ENCODE results near the gene CENPP. TPM values are rescaled to one million over a fixed set of nuclear protein-coding genes. Genes with fewer than 3 reads are reported as not detected.
"Not testable (repeated sequence)": the region's sequence is repeated elsewhere in the genome, so short reads cannot be mapped to it uniquely, and the experiment has no call there.

Gene CENPP
- total RNA-seq, 1 donor from 2014 or later = 1.3 TPM

DNA sequence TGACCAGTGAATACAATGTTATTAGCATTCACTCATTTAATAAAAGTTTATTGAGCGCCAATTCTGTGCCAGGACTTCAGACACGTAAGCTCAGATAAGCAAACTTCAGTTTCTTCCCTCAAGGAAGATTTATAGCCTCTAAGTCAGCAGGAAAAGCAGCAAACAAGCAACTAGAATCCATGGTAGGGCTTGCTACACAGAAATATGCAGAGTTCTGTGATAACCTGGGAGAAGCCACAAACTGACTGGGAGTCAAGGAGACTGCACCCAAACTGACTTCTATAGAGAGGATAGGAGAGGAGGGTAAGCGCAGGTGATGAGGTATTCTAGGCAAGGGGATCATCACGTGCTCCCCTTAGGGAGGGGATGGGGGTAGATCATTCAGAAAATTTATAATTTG lies 80.1 kb downstream of the CENPP start:
- Histone ChIP-seq H3K36me3 (ENCODE audit: control insufficient read depth, insufficient read depth, low read length) (no peaks in the 10 kb centered on the region), H3K4me3 (ENCODE audit: low read depth, low read length) (no peak overlapping the region), H3K27me3 (ENCODE audit: control insufficient read depth, insufficient read depth, low read length) (no peaks in the 10 kb centered on the region)
- DNase-seq (ENCODE audit: low read depth) = no peak
- TF ChIP-seq, protein P1, sequence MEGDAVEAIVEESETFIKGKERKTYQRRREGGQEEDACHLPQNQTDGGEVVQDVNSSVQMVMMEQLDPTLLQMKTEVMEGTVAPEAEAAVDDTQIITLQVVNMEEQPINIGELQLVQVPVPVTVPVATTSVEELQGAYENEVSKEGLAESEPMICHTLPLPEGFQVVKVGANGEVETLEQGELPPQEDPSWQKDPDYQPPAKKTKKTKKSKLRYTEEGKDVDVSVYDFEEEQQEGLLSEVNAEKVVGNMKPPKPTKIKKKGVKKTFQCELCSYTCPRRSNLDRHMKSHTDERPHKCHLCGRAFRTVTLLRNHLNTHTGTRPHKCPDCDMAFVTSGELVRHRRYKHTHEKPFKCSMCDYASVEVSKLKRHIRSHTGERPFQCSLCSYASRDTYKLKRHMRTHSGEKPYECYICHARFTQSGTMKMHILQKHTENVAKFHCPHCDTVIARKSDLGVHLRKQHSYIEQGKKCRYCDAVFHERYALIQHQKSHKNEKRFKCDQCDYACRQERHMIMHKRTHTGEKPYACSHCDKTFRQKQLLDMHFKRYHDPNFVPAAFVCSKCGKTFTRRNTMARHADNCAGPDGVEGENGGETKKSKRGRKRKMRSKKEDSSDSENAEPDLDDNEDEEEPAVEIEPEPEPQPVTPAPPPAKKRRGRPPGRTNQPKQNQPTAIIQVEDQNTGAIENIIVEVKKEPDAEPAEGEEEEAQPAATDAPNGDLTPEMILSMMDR (IDR thresholded peaks at IDR 0.05; ENCODE audit: insufficient read depth, low read length, severe bottlenecking) = no peak
- FAIRE-seq = no peak

DNA sequence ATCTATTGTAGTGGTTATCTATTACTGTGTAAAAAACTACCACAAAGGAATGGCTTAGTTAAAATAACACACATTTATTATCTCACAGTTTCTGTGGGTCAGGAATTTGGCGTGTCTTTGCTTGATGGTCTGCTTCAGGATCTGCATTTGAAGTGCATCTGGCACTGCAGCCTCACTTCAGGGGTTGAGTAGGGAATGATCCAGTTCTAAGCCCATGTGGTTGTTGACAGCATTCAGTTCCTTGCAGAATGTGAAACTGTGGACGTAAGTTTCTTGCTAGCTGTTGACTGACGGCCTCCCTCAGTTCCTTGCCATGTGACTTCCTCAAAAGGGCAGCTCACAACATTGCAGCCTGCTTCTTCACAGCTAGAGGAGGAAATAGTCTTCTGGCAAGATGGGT lies 80.7 kb downstream of the CENPP start:
- FAIRE-seq = no peak
- no peaks in the 10 kb centered on the region for H3K27me3 ChIP-seq (ENCODE audit: control insufficient read depth, insufficient read depth, low read length)
- TF ChIP-seq, protein P1 (IDR thresholded peaks at IDR 0.05; ENCODE audit: insufficient read depth, low read length, severe bottlenecking) = no peak
- H3K36me3 ChIP-seq (ENCODE audit: control insufficient read depth, insufficient read depth, low read length) = no peaks in the 10 kb centered on the region
- H3K4me3 ChIP-seq (ENCODE audit: low read depth, low read length) = no peak overlapping the region
- DNase-seq (ENCODE audit: low read depth) = no peak

DNA sequence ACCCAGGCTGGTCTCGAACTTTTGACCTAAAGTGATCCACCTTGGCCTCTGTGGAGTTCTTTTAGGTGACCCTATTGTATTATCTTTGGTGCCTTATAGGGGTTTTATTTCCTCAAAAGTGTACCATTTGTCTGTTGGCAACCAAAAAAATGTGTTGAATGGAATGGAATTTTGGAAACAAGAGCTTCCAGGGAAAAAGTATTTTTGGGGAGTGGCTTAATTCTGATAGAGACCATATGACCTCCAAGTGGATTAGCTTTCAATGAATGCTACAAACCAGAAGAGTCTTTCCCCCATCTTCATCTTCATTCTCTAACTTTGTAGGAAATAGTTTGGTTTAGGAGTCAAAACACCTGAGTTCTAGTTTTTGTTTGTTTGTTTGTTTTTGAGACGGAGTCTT lies 82.1 kb downstream of the CENPP start:
- Histone ChIP-seq H3K36me3 (ENCODE audit: control insufficient read depth, insufficient read depth, low read length) (no peaks in the 10 kb centered on the region), H3K4me3 (ENCODE audit: low read depth, low read length) (no peak overlapping the region), H3K27me3 (ENCODE audit: control insufficient read depth, insufficient read depth, low read length) (no peaks in the 10 kb centered on the region)
- DNase-seq (ENCODE audit: low read depth) (no peak), FAIRE-seq (no peak)
- TF ChIP-seq, protein P1 (IDR thresholded peaks at IDR 0.05; ENCODE audit: insufficient read depth, low read length, severe bottlenecking) = no peak

DNA sequence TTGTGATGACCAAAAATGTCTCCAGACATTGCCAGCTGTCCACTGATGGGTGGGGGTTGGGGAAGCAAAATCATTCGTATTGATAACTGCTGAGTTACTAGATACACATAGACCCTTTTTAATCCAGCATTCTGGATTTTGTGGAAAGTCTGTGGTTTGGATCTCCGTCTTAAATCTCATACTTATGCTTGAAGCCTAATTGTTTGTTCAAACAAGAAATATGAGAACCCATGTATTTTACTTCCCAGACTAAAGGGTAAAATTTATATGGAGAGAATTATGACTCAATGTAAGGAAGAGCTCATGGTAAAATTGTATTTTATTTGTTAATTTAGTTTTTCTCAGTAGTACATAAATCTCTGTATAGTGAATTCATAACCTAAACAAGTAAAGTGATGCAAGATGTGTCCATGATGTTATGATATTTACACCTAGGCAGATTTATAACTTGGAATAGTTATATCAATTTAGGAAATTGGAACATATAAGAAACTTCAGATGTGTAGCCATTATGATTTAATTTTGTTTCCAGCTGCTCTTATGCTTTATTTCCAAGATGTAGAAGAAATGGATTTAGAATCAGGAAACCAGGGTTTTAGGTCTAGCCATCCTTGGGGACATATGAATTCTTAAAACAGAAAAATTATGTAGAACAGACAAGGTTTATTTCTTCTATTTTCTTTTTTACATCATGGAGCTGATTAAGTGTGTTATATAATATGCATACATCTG lies 83.2 kb downstream of the CENPP start:
- FAIRE-seq (no peak), DNase-seq (ENCODE audit: low read depth) (no peak)
- Histone ChIP-seq H3K36me3 (ENCODE audit: control insufficient read depth, insufficient read depth, low read length) (no peaks in the 10 kb centered on the region), H3K4me3 (ENCODE audit: low read depth, low read length) (no peak overlapping the region), H3K27me3 (ENCODE audit: control insufficient read depth, insufficient read depth, low read length) (no peaks in the 10 kb centered on the region)
- TF ChIP-seq, protein P1 (IDR thresholded peaks at IDR 0.05; ENCODE audit: insufficient read depth, low read length, severe bottlenecking) = no peak

DNA sequence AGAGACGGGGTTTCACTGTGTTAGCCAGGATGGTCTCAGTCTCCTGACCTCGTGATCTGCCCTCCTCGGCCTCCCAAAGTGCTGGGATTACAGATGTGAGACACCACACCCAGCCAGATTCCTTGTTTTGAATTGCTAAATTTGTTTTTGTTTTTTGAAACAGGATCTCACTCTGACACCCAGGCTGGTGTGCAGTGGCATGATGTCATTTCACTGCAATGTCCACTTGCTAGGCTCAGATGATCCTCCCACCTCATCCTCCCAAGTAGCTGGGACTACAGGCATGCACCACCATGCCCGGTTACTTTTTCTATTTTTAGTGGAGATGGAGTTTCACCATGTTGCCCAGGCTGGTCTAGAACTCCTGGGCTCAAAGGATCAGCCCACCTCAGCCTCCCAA lies 85.4 kb downstream of the CENPP start:
- not testable (repeated sequence) for DNase-seq (ENCODE audit: low read depth); H3K27me3 ChIP-seq (ENCODE audit: control insufficient read depth, insufficient read depth, low read length); FAIRE-seq; H3K4me3 ChIP-seq (ENCODE audit: low read depth, low read length); H3K36me3 ChIP-seq (ENCODE audit: control insufficient read depth, insufficient read depth, low read length)

DNA sequence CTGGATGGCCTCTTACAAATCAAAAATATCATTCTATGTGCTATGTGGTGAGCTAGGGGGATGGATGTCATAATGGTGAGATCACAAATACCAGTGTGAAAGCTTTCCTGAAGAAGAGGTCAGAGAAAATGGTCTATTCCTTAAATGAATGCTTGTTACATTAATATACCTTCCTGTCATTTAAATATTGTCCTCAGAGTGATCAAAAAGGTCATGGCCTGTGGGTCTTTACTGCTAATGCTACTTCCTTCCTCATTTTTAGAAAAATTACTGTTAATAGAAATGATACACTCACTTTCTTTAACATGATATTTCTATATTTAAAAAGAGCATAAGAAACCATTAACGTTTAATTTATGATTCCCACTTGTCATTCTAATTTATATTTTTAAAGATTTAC lies 88.8 kb downstream of the CENPP start:
- no peaks in the 10 kb centered on the region for H3K36me3 ChIP-seq (ENCODE audit: control insufficient read depth, insufficient read depth, low read length)
- H3K27me3 ChIP-seq (ENCODE audit: control insufficient read depth, insufficient read depth, low read length) = no peaks in the 10 kb centered on the region
- TF ChIP-seq, protein P1 (IDR thresholded peaks at IDR 0.05; ENCODE audit: insufficient read depth, low read length, severe bottlenecking) = no peak
- DNase-seq (ENCODE audit: low read depth) = no peak
- no peak for FAIRE-seq
- H3K4me3 ChIP-seq (ENCODE audit: low read depth, low read length) = no peak overlapping the region

All from bronchial epithelial cell (primary cell).